B cell (primary cell): ENCODE data around the gene UNC5A. TPM values are rescaled to one million over a fixed set of nuclear protein-coding genes. Genes with fewer than 3 reads are reported as not detected.

Source experiments
- ATAC-seq: fragments of 200-7000 bp; cut with Tn5 transposase; one replicate; pipeline ENCODE4 v1.10.0; 2021; ENCODE audit warnings: low read depth, mild to moderate bottlenecking, moderate number of reproducible peaks, moderate library complexity
- CTCF ChIA-PET: fragments of 350-600 bp; sonication (Branson Sonifier 250); formaldehyde crosslinking; loops from one replicate; lab custom pipeline; 2021; ENCODE audit warnings: antibody characterized with exemption, inconsistent platforms; lab: Charles Lee
- POLR2A ChIA-PET: fragments of 350-600 bp; sonication (Branson Sonifier 250); formaldehyde crosslinking; loops from one replicate; lab custom pipeline; 2021; ENCODE audit warnings: antibody characterized with exemption; lab: Charles Lee
- DNase-seq: peaks from one replicate; pipeline ENCODE4 v3.0.0; 2013
- H2AFZ ChIP-seq: 2 replicates; pipeline ENCODE4 v1.6.1; 2012; ENCODE audit warnings: mild to moderate bottlenecking, low read depth, low read length; ENCODE audit not compliant: insufficient read depth, poor library complexity, severe bottlenecking
- H3K27ac ChIP-seq, 2 donors: 1 replicate in 1 of 2; 2 replicates in 1 of 2; pipeline ENCODE4 v1.5.1; 2012 to 2013; ENCODE audit warnings: low read length in 2 of 2, mild to moderate bottlenecking in 2 of 2, moderate library complexity in 1 of 2
- H3K27me3 ChIP-seq, 4 experiments: fragments of 200-600 bp in 1 of 4; sonication (generic) in 1 of 4; replicated peaks in 1 of 4; 1 replicate in 2 of 4; 2 replicates in 2 of 4; pipeline versions ENCODE4 v1.6.1 to v1.7.0; 2013 to 2016; ENCODE audit warnings: low read length in 3 of 4, mild to moderate bottlenecking in 2 of 4, mixed read lengths in 1 of 4, moderate library complexity in 1 of 4; ENCODE audit not compliant: insufficient read depth in 4 of 4, control insufficient read depth in 3 of 4; ENCODE audit errors: control extremely low read depth in 1 of 4
- H3K36me3 ChIP-seq, 2 experiments: replicated peaks in 1 of 2; 1 replicate in 1 of 2; 2 replicates in 1 of 2; pipeline versions ENCODE4 v1.6.1 to v1.7.1; 2013; ENCODE audit warnings: low read length in 1 of 2; ENCODE audit not compliant: insufficient read depth in 2 of 2, control insufficient read depth in 1 of 2; ENCODE audit errors: control extremely low read depth in 1 of 2, extremely low read depth in 1 of 2
- H3K4me1 ChIP-seq, 2 donors: fragments of 200-600 bp in 1 of 2; sonication (generic) in 1 of 2; 1 replicate in 1 of 2; 2 replicates in 1 of 2; pipeline versions ENCODE4 v1.5.1 to v1.6.1; 2013 to 2017; ENCODE audit warnings: low read length in 2 of 2; ENCODE audit not compliant: control insufficient read depth in 2 of 2, insufficient read depth in 2 of 2
- H3K4me2 ChIP-seq: replicated peaks from 2 replicates; pipeline ENCODE3; 2012; ENCODE audit warnings: mild to moderate bottlenecking, low read depth, low read length; ENCODE audit not compliant: poor library complexity, severe bottlenecking
- H3K4me3 ChIP-seq, 5 experiments: fragments of 200-600 bp in 1 of 5; sonication (generic) in 1 of 5; 1 replicate in 3 of 5; 2 replicates in 2 of 5; pipeline versions ENCODE4 v1.5.1 to v1.7.0; 2011 to 2016; ENCODE audit warnings: low read length in 4 of 5, mild to moderate bottlenecking in 4 of 5, low read depth in 2 of 5, control low read depth in 1 of 5, moderate library complexity in 1 of 5; ENCODE audit not compliant: insufficient read depth in 1 of 5; ENCODE audit errors: control extremely low read depth in 1 of 5, extremely low read depth in 1 of 5
- H3K79me2 ChIP-seq: fragments of 200-600 bp; sonication (generic); one replicate; pipeline ENCODE4 v1.6.0; 2016; ENCODE audit warnings: low read length; ENCODE audit not compliant: control insufficient read depth, insufficient read depth
- H3K9ac ChIP-seq: fragments of 200-600 bp; sonication (generic); 2 replicates; pipeline ENCODE4 v1.6.1; 2017; ENCODE audit warnings: mild to moderate bottlenecking, low read length, moderate library complexity
- H3K9me3 ChIP-seq, 3 donors: one replicate each; pipeline versions ENCODE4 v1.6.1 to v1.7.1; 2013; ENCODE audit warnings: low read length in 2 of 3; ENCODE audit not compliant: control insufficient read depth in 2 of 3, insufficient read depth in 1 of 3; ENCODE audit errors: control extremely low read depth in 1 of 3
- H4K20me1 ChIP-seq: 2 replicates; pipeline ENCODE4 v1.6.0; 2012; ENCODE audit warnings: mild to moderate bottlenecking, low read length; ENCODE audit not compliant: insufficient read depth, control insufficient read depth, poor library complexity, severe bottlenecking
- H3K27ac Mint-ChIP-seq: one replicate; pipeline ENCODE4 v1.8.0; 2021; ENCODE audit warnings: mixed read lengths
- H3K27me3 Mint-ChIP-seq: one replicate; pipeline ENCODE4 v1.8.0; 2021; ENCODE audit warnings: mixed read lengths
- H3K4me1 Mint-ChIP-seq: one replicate; pipeline ENCODE4 v1.8.0; 2021; ENCODE audit warnings: mixed read lengths
- H3K4me3 Mint-ChIP-seq: one replicate; pipeline ENCODE4 v1.8.0; 2021; ENCODE audit warnings: mixed read lengths
- H3K9me3 Mint-ChIP-seq: one replicate; pipeline ENCODE4 v1.8.0; 2022; ENCODE audit warnings: mixed read lengths; ENCODE audit not compliant: insufficient read depth
- EZH2 ChIP-seq: IDR thresholded peaks from 2 replicates; pipeline ENCODE4 v1.6.1; 2012; ENCODE audit warnings: borderline replicate concordance, low read depth, mild to moderate bottlenecking, moderate library complexity, low read length; ENCODE audit not compliant: insufficient read depth, poor library complexity, severe bottlenecking
- WGBS: methylation state at CpG from one replicate; pipeline ENCODE4 v1.1.5; 2013; ENCODE audit warnings: missing lambda C conversion rate; ENCODE audit not compliant: insufficient coverage; 5-methylcytosine and 5-hydroxymethylcytosine counted together
- intact Hi-C: fragments of 100-400 bp; cut with micrococcal nuclease; formaldehyde crosslinking; loops from one replicate; pipeline ENCODE4 v1.10.0; 2022
- polyA plus RNA-seq: library from polyadenylated mRNA; depleted of rRNA; stranded (reverse); fragments of >200 nt; gene quantifications from 2 replicates; pipeline ENCODE4 v1.2.3, GENCODE V29; 2012
- total RNA-seq, 2 donors: library from RNA; stranded (reverse); fragments of 120-200 nt in 1 of 2; gene quantifications; 1 replicate in 1 of 2; 2 replicates in 1 of 2; pipeline versions ENCODE4 v1.2.3 to v1.2.4, GENCODE V29; 2013 to 2022
- TF ChIP-seq, protein P1 (sequence below): fragments of 200-600 bp; IDR thresholded peaks from one replicate; pipeline ENCODE4 v1.8.0; 2022; ENCODE audit warnings: antibody characterized with exemption, mild to moderate bottlenecking

The UNC5A gene
- total and polyA plus RNA-seq, 2 donors (not counting 1 experiment from before 2014, with no cell fraction given) = not detected

DNA sequence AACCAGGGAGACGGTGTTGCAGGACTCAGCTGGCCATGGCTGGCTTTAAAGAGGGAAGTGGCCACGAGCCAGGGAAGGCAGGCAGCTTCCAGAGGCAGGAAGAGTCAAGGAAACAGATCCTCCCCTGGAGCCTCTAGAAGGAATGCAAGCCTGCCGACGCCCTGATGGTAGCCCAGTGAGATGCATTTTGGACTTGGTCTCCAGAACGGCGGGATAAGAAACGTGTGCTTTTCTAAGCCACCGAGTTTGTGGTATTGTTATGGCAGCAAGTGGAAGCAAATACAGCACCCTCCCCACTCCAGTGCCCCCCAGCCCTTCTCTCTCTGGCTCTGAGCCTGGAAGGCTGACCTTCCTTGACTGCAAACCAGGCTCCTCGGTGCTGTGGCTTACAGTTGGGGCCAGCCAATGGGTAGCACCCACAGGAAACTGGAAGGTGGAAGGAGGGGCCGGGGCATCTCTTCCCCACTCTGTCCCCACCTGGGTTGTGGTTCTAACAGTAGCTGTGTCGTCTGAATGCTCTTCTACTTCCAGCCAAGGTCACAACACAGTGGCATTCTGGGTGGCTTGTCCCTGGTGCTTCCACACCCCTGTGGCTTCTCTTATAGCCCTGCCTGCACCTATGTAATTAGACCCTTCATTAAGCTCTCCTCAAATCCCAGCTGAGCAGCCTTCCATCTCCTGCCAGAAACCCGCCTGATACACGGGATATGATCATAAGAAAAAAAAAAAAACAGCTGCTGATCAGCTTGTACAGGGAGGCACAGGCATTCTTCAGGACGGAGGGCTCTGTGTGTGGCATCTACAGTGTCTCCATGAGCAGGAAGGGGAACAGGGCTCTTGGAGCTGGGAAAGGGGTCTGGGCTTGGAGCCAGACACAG is 29.9 kb upstream of the UNC5A start:
- ATAC-seq (no peak), DNase-seq (no peak)
- Histone ChIP-seq H3K27ac (no peak overlapping the region), H3K27me3 (peaks cover 0 to 16% (median 0%) of the 10 kb centered on the region in 4 experiments), H3K4me2 (no peak overlapping the region), H3K9me3 (peaks cover 0 to 5% (median 0%) of the 10 kb centered on the region in 3 donors), H3K36me3 (no peaks in the 10 kb centered on the region), H3K4me3 (no peak overlapping the region), H3K9ac (no peak overlapping the region), H2AFZ (no peak overlapping the region), H4K20me1 (no peaks in the 10 kb centered on the region), H3K79me2 (no peaks in the 10 kb centered on the region), H3K4me1 (no peaks in the 10 kb centered on the region)
- ChIA-PET POLR2A (no interaction called here), CTCF (no interaction called here)
- no peak overlapping the region for H3K4me3 Mint-ChIP-seq
- intact Hi-C loops = no loop called here
- no peaks in the 10 kb centered on the region for H3K9me3 Mint-ChIP-seq
- H3K27ac Mint-ChIP-seq = no peak overlapping the region
- no peaks in the 10 kb centered on the region for H3K4me1 Mint-ChIP-seq
- H3K27me3 Mint-ChIP-seq = peaks cover 40% of the 10 kb centered on the region
- WGBS = 60% methylated on average over 8 of the region's 14 CpGs
- no peak for TF ChIP-seq EZH2

DNA sequence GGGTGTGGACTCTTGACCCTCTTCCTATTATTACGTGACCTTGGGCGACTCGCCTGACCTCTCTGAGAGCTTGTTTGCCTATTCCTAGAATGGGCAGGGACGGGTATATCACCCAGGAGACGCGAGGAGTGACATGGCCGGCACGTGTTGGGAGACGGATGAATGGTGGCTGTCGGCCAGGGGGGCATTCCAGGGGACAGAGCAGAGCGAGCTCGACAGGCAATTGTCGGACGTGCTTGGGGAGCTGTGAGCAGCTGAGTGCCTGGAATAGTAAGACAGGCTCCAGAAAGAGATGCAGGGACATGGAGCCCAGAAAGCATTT is 29.3 kb upstream of the UNC5A start:
- TF ChIP-seq EZH2 = no peak
- TF ChIP-seq, protein P1, sequence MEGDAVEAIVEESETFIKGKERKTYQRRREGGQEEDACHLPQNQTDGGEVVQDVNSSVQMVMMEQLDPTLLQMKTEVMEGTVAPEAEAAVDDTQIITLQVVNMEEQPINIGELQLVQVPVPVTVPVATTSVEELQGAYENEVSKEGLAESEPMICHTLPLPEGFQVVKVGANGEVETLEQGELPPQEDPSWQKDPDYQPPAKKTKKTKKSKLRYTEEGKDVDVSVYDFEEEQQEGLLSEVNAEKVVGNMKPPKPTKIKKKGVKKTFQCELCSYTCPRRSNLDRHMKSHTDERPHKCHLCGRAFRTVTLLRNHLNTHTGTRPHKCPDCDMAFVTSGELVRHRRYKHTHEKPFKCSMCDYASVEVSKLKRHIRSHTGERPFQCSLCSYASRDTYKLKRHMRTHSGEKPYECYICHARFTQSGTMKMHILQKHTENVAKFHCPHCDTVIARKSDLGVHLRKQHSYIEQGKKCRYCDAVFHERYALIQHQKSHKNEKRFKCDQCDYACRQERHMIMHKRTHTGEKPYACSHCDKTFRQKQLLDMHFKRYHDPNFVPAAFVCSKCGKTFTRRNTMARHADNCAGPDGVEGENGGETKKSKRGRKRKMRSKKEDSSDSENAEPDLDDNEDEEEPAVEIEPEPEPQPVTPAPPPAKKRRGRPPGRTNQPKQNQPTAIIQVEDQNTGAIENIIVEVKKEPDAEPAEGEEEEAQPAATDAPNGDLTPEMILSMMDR = no peak
- Mint-ChIP-seq H3K9me3 (no peaks in the 10 kb centered on the region), H3K27ac (no peak overlapping the region), H3K4me1 (no peaks in the 10 kb centered on the region), H3K4me3 (no peak overlapping the region), H3K27me3 (peaks cover 38% of the 10 kb centered on the region)
- Histone ChIP-seq H3K4me2 (no peak overlapping the region), H3K9me3 (peaks cover 0 to 5% (median 0%) of the 10 kb centered on the region in 3 donors), H3K4me3 (no peak overlapping the region), H3K79me2 (no peaks in the 10 kb centered on the region), H4K20me1 (no peaks in the 10 kb centered on the region), H2AFZ (no peak overlapping the region), H3K4me1 (no peaks in the 10 kb centered on the region), H3K36me3 (no peaks in the 10 kb centered on the region), H3K27me3 (peaks cover 0 to 16% (median 0%) of the 10 kb centered on the region in 4 experiments), H3K27ac (no peak overlapping the region), H3K9ac (no peak overlapping the region)
- no peak for ATAC-seq
- intact Hi-C loops = no loop called here
- CTCF ChIA-PET = no interaction called here
- POLR2A ChIA-PET = no interaction called here
- no peak for DNase-seq
- WGBS = 83% methylated on average over 14 of the region's 14 CpGs
